ENCODE measurements around the gene GRAMD1B. TPM values are rescaled to one million over a fixed set of nuclear protein-coding genes. Genes with fewer than 3 reads are reported as not detected.

The GRAMD1B gene
- total and polyA plus RNA-seq, 4 donors, result 0.79 to 5.4 (median 4.6) TPM

DNA sequence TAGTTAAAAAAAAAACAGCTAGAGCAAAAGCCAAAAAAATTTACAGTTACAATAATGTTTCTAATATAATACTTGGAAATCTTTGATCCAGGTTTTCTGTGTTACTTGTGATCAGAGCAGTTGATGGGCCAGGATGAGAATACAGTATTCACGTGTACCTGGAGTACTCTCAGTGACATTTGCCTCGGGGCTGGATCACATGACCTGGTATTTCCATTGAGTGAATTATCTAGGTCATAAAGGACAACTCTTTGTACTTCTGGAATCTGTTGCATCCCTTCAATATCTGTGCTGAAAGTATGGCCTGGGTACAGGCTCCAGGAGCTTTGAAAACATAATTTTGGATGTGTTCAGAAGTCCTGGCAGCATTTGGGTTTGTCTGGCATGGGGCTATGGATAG, 93.5 kb downstream of the GRAMD1B start:
- DNase-seq (no peak), ATAC-seq (ENCODE audit: low FRiP score) (no peak)
- Histone ChIP-seq H3K4me1 (ENCODE audit: control insufficient read depth in 1 of 2, insufficient read depth in 2 of 2, low read length in 2 of 2) (no peaks in the 10 kb centered on the region), H3K36me3 (ENCODE audit: control insufficient read depth in 1 of 2, insufficient read depth in 2 of 2, low read length in 1 of 2) (no peaks in the 10 kb centered on the region), H3K9me3 (ENCODE audit: control insufficient read depth, low read length) (no peaks in the 10 kb centered on the region), H3K27ac (ENCODE audit: low read depth in 1 of 2, low read length in 2 of 2) (no peak overlapping the region), H3K27me3 (ENCODE audit: control insufficient read depth in 1 of 2, insufficient read depth in 2 of 2, low read length in 1 of 2) (no peaks in the 10 kb centered on the region), H3K4me3 (ENCODE audit: low read length in 2 of 2) (no peak overlapping the region)
- WGBS, 2 donors, result 87 to 92% methylated on average over 2 of the region's 2 CpGs
- intact Hi-C loops (cut with DNase I), result no loop called here

DNA sequence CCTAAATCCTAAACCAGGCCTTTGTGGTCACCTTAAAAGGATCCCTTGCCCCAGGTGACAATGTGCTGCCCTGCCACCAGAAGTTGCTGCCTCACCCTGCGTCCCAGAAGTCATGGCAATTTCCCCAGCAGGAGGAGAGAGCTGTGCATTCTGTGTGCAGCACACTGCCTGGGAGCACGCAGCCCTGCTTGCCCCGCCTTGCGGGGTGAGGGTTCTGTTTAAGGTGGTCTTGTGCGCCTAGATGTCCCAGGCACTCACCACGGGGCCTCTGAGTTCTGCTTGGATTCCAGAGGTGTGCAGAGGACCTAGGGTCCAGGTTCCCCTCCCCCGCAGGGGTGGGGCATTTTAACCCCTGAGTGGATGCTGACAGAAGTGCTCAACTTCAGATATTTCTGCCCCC, 95.0 kb downstream of the GRAMD1B start:
- intact Hi-C loops (cut with DNase I), result no loop called here
- Histone ChIP-seq H3K4me1 (ENCODE audit: control insufficient read depth in 1 of 2, insufficient read depth in 2 of 2, low read length in 2 of 2) (no peaks in the 10 kb centered on the region), H3K9me3 (ENCODE audit: control insufficient read depth, low read length) (no peaks in the 10 kb centered on the region), H3K27ac (ENCODE audit: low read depth in 1 of 2, low read length in 2 of 2) (no peak overlapping the region), H3K36me3 (ENCODE audit: control insufficient read depth in 1 of 2, insufficient read depth in 2 of 2, low read length in 1 of 2) (no peaks in the 10 kb centered on the region), H3K4me3 (ENCODE audit: low read length in 2 of 2) (no peak overlapping the region), H3K27me3 (ENCODE audit: control insufficient read depth in 1 of 2, insufficient read depth in 2 of 2, low read length in 1 of 2) (no peaks in the 10 kb centered on the region)
- DNase-seq (no peak), ATAC-seq (ENCODE audit: low FRiP score) (no peak)
- 25 to 35% methylated on average over 7 of the region's 7 CpGs for WGBS, 2 donors

DNA sequence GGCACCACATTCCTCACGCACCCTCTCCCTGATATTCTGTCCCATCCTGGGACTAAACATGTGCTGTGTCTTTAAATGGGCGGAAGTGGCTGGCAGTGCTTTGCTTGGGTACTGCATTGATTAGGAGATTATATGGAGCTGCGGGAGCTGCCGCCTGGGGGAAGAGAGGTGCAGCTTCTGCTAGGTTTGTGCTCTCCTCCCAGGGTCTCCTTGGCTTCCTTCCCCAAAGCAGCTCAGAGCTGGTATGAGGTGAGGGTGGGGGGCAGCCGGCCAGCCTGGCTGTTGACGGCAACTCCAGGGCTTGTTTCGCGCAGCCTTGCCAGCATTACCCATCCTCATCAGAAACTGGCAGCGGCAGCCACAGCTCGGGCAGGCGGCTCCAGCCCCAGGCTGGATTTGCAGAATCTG, 95.4 kb downstream of the GRAMD1B start:
- Histone ChIP-seq H3K4me3 (ENCODE audit: low read length in 2 of 2) (no peak overlapping the region), H3K27me3 (ENCODE audit: control insufficient read depth in 1 of 2, insufficient read depth in 2 of 2, low read length in 1 of 2) (no peaks in the 10 kb centered on the region), H3K4me1 (ENCODE audit: control insufficient read depth in 1 of 2, insufficient read depth in 2 of 2, low read length in 2 of 2) (no peaks in the 10 kb centered on the region), H3K36me3 (ENCODE audit: control insufficient read depth in 1 of 2, insufficient read depth in 2 of 2, low read length in 1 of 2) (no peaks in the 10 kb centered on the region), H3K9me3 (ENCODE audit: control insufficient read depth, low read length) (no peaks in the 10 kb centered on the region), H3K27ac (ENCODE audit: low read depth in 1 of 2, low read length in 2 of 2) (no peak overlapping the region)
- DNase-seq (no peak), ATAC-seq (ENCODE audit: low FRiP score) (no peak)
- WGBS, 2 donors, result 19% methylated on average over 11 of the region's 11 CpGs
- intact Hi-C loops (cut with DNase I), result no loop called here

DNA sequence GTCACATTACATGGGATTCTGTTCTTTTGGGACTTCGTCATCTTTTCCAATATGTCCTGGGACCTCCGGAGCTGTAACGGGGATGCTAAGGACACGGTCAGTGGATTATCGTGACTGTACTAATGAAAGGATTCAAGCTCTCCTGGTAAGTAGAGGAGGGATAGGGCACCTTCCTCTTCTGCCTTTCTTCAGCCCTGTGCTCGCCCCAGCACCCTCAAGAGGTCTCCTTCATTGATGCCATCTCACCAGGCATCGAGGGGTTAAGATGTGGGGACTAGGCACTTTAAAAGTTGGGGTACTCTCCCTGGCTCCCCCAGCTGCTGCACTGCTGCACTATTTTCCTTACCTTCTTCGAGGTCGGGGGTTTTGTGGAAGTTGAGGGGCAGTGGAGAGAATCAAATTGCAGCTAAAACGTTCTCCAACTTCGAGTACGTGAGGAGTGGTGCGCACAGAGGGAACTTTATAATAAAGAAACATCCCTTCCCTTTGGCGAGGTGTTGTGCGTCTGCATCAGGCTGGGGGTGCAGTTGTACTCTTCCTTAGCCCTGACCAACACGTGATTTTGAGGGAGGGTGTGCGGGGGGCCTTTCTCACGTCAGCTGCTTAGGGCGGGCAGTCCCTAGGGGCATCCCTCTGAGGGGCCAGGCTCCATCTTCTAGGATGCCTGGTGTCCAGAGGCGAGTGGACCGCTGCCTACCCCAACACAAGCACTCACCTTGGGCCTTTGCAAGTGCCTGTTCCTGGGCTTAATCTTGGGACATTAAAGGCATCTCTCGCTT, 96.1 kb downstream of the GRAMD1B start:
- intact Hi-C loops (cut with DNase I), result no loop called here
- H3K36me3 ChIP-seq (ENCODE audit: control insufficient read depth in 1 of 2, insufficient read depth in 2 of 2, low read length in 1 of 2), result no peaks in the 10 kb centered on the region
- no peaks in the 10 kb centered on the region for H3K4me1 ChIP-seq (ENCODE audit: control insufficient read depth in 1 of 2, insufficient read depth in 2 of 2, low read length in 2 of 2)
- H3K9me3 ChIP-seq (ENCODE audit: control insufficient read depth, low read length), result no peaks in the 10 kb centered on the region
- H3K4me3 ChIP-seq (ENCODE audit: low read length in 2 of 2), result no peak overlapping the region
- DNase-seq (no peak), ATAC-seq (ENCODE audit: low FRiP score) (no peak)
- no peaks in the 10 kb centered on the region for H3K27me3 ChIP-seq (ENCODE audit: control insufficient read depth in 1 of 2, insufficient read depth in 2 of 2, low read length in 1 of 2)
- no peak overlapping the region for H3K27ac ChIP-seq (ENCODE audit: low read depth in 1 of 2, low read length in 2 of 2)
- WGBS, 2 donors, result 77 to 79% methylated on average over 22 of the region's 22 CpGs

DNA sequence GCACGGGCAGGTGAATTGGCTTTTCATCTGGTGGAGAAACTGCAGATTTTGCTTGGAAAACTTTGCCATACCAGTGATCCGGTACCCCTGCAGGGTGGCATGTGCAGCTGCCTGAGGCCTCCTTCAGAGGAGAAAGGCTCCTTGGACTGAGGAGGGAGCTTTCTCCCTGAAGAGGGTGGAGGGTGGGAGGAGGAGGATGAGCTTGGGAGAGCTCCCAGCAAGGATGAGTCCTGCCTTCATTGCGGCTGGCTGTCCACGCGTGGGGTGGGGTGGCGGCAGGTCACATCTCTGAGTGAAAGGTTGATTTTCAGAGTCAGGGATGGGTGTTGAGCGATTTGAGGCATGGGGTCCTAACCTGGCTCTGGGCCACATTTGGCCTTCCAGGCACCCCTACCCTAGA, 96.8 kb downstream of the GRAMD1B start:
- DNase-seq (no peak), ATAC-seq (ENCODE audit: low FRiP score) (no peak)
- intact Hi-C loops (cut with DNase I), result no loop called here
- no peak overlapping the region for H3K27ac ChIP-seq (ENCODE audit: low read depth in 1 of 2, low read length in 2 of 2)
- H3K27me3 ChIP-seq (ENCODE audit: control insufficient read depth in 1 of 2, insufficient read depth in 2 of 2, low read length in 1 of 2), result no peaks in the 10 kb centered on the region
- H3K4me1 ChIP-seq (ENCODE audit: control insufficient read depth in 1 of 2, insufficient read depth in 2 of 2, low read length in 2 of 2), result no peaks in the 10 kb centered on the region
- no peaks in the 10 kb centered on the region for H3K36me3 ChIP-seq (ENCODE audit: control insufficient read depth in 1 of 2, insufficient read depth in 2 of 2, low read length in 1 of 2)
- no peak overlapping the region for H3K4me3 ChIP-seq (ENCODE audit: low read length in 2 of 2)
- no peaks in the 10 kb centered on the region for H3K9me3 ChIP-seq (ENCODE audit: control insufficient read depth, low read length)
- WGBS, 2 donors, result 85 to 93% methylated on average over 7 of the region's 7 CpGs

DNA sequence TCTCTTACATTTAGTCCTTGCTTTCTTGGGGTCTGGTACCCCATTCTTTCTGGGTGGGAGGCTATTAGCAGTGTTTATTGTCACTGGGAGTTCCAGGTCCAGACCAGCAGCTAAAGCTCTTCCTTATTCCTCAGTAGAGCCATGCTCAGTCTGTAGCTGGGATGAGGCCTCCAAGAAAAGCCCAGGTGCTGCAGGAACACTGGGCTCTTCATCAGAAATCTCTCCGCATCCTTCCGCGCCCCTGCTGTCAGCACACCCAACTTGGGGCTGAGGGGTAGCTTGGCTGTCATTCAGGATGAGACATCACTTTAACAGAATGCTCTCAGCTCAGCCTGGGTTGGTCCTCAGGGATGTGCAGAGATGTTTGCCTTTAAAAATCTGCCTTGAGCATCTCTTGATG, 97.5 kb downstream of the GRAMD1B start:
- Histone ChIP-seq H3K4me1 (ENCODE audit: control insufficient read depth in 1 of 2, insufficient read depth in 2 of 2, low read length in 2 of 2) (no peaks in the 10 kb centered on the region), H3K4me3 (ENCODE audit: low read length in 2 of 2) (no peak overlapping the region), H3K27me3 (ENCODE audit: control insufficient read depth in 1 of 2, insufficient read depth in 2 of 2, low read length in 1 of 2) (no peaks in the 10 kb centered on the region), H3K36me3 (ENCODE audit: control insufficient read depth in 1 of 2, insufficient read depth in 2 of 2, low read length in 1 of 2) (no peaks in the 10 kb centered on the region), H3K27ac (ENCODE audit: low read depth in 1 of 2, low read length in 2 of 2) (no peak overlapping the region), H3K9me3 (ENCODE audit: control insufficient read depth, low read length) (no peaks in the 10 kb centered on the region)
- intact Hi-C loops (cut with DNase I), result no loop called here
- DNase-seq (no peak), ATAC-seq (ENCODE audit: low FRiP score) (no peak)
- WGBS, 2 donors, result 96% methylated on average over 3 of the region's 3 CpGs

DNA sequence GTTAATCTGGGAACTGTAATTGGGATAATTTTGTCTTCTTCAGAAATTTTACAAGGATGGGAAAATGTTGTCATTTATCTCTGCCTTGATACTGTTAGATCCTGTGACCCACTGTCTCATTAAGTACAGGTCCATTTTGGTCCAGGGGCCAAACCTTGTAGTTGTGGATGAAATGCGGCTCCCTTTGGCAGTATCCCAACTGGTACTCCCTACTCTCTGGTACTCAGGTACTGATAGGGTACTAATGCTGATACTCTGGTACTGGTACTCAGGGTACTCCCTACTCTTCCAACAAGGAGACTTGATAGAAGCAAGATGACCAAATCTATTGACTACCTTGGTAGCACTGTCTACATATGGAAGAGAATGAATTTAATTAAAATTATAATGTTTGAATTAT, 97.9 kb downstream of the GRAMD1B start:
- no peak overlapping the region for H3K27ac ChIP-seq (ENCODE audit: low read depth in 1 of 2, low read length in 2 of 2)
- DNase-seq (no peak), ATAC-seq (ENCODE audit: low FRiP score) (no peak)
- H3K27me3 ChIP-seq (ENCODE audit: control insufficient read depth in 1 of 2, insufficient read depth in 2 of 2, low read length in 1 of 2), result no peaks in the 10 kb centered on the region
- no peaks in the 10 kb centered on the region for H3K36me3 ChIP-seq (ENCODE audit: control insufficient read depth in 1 of 2, insufficient read depth in 2 of 2, low read length in 1 of 2)
- no peak overlapping the region for H3K4me3 ChIP-seq (ENCODE audit: low read length in 2 of 2)
- H3K9me3 ChIP-seq (ENCODE audit: control insufficient read depth, low read length), result no peaks in the 10 kb centered on the region
- no peaks in the 10 kb centered on the region for H3K4me1 ChIP-seq (ENCODE audit: control insufficient read depth in 1 of 2, insufficient read depth in 2 of 2, low read length in 2 of 2)
- WGBS, 2 donors, result 91 to 98% methylated on average over 1 of the region's 1 CpG
- intact Hi-C loops (cut with DNase I), result no loop called here

DNA sequence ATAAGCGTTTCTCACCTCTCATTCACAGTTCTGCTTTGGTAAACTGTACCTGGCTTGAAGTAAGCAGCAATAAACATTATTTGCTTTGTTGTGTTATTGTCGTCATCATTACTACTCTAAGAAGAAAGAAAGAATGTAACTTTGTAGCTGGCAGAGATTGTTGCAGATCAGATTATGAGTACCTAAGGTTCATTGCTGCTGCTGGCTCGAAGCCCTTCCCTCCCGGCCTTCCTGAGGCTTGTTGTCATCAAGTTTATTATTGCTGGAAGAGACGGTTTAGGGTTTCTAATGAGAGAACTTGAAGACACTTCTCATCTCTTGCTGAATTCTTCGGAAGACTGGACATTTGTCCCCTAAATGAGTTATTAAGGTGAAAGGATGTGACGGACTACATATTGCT, 101.3 kb downstream of the GRAMD1B start:
- ATAC-seq (ENCODE audit: low FRiP score) (no peak), DNase-seq (no peak)
- 75 to 77% methylated on average over 7 of the region's 7 CpGs for whole genome bisulfite sequencing, 2 donors
- H3K27me3 ChIP-seq (ENCODE audit: control insufficient read depth in 1 of 2, insufficient read depth in 2 of 2, low read length in 1 of 2), result no peaks in the 10 kb centered on the region
- intact Hi-C loops (cut with DNase I), result no loop called here
- no peak overlapping the region for H3K4me3 ChIP-seq (ENCODE audit: low read length in 2 of 2)
- no peaks in the 10 kb centered on the region for H3K9me3 ChIP-seq (ENCODE audit: control insufficient read depth, low read length)
- no peaks in the 10 kb centered on the region for H3K4me1 ChIP-seq (ENCODE audit: control insufficient read depth in 1 of 2, insufficient read depth in 2 of 2, low read length in 2 of 2)
- no peaks in the 10 kb centered on the region for H3K36me3 ChIP-seq (ENCODE audit: control insufficient read depth in 1 of 2, insufficient read depth in 2 of 2, low read length in 1 of 2)
- H3K27ac ChIP-seq (ENCODE audit: low read depth in 1 of 2, low read length in 2 of 2), result no peak overlapping the region

DNA sequence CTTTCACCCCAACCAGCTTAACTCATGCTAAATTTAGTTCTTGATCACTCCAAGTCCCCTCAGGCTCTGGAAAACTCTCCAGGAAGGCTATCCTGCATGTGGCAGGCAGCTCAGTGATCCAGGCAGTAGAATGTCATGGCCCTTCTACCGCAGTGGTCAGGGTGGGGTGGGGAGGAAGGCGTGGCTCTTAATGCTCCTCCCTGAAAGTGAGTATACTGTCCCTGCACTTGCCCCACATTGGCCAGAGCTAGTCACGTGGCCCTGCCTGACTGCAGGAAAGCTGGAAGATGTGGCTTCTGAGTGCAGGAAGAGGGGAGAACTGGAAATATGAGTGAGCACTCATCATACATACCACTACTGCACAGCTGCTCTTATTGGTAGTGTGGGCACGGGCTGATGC, 102.1 kb downstream of the GRAMD1B start:
- no peak for DNase-seq
- WGBS, 2 donors, result 85 to 91% methylated on average over 4 of the region's 4 CpGs
- intact Hi-C loops (cut with DNase I), result no loop called here
- no peak overlapping the region for H3K4me3 ChIP-seq (ENCODE audit: low read length in 2 of 2)
- no peaks in the 10 kb centered on the region for H3K4me1 ChIP-seq (ENCODE audit: control insufficient read depth in 1 of 2, insufficient read depth in 2 of 2, low read length in 2 of 2)
- no peak overlapping the region for H3K27ac ChIP-seq (ENCODE audit: low read depth in 1 of 2, low read length in 2 of 2)
- H3K27me3 ChIP-seq (ENCODE audit: control insufficient read depth in 1 of 2, insufficient read depth in 2 of 2, low read length in 1 of 2), result no peaks in the 10 kb centered on the region
- no peaks in the 10 kb centered on the region for H3K9me3 ChIP-seq (ENCODE audit: control insufficient read depth, low read length)
- no peaks in the 10 kb centered on the region for H3K36me3 ChIP-seq (ENCODE audit: control insufficient read depth in 1 of 2, insufficient read depth in 2 of 2, low read length in 1 of 2)
- no peak for ATAC-seq (ENCODE audit: low FRiP score)

All from aorta (tissue), 5 donors.